Measurements from ENCODE around the gene PHF2.

The PHF2 gene

GRCh38 chr9:93697352-93698139, 121.2 kb downstream of the PHF2 start:
- TF ChIP-seq FOXM1 (IDR thresholded peaks at IDR 0.05; ENCODE audit: borderline replicate concordance) (no peak), TARDBP (IDR thresholded peaks at IDR 0.05) (no peak), ELF4 (IDR thresholded peaks at IDR 0.05) (no peak)
- ChIA-PET POLR2A (no interaction called here), CTCF (no interaction called here)
- peak; percentile 3 for DNase-seq (ENCODE audit: extremely low spot score)

GRCh38 chr9:93698140-93698908, 121.9 kb downstream of the PHF2 start:
- CTCF ChIA-PET, result no interaction called here
- POLR2A ChIA-PET, result no interaction called here
- DNase-seq (ENCODE audit: extremely low spot score), result no peak
- TF ChIP-seq ARNT (IDR thresholded peaks at IDR 0.05) (no peak), ELF4 (IDR thresholded peaks at IDR 0.05) (no peak), BHLHE40 (IDR thresholded peaks at IDR 0.05; ENCODE audit: borderline replicate concordance) (no peak), NFRKB (IDR thresholded peaks at IDR 0.05) (no peak), CTBP1 (IDR thresholded peaks at IDR 0.05; ENCODE audit: borderline replicate concordance) (no peak)

GRCh38 chr9:93699650-93700049, 123.3 kb downstream of the PHF2 start:
- ChIA-PET POLR2A (no interaction called here), CTCF (no interaction called here)
- no peak for TF ChIP-seq CTBP1 (IDR thresholded peaks at IDR 0.05; ENCODE audit: borderline replicate concordance)
- TF ChIP-seq ZNF384 (IDR thresholded peaks at IDR 0.05), result no peak
- no peak for TF ChIP-seq HDGF (IDR thresholded peaks at IDR 0.05; ENCODE audit: borderline replicate concordance)
- no peak for TF ChIP-seq FOXA1 (IDR thresholded peaks at IDR 0.05)
- TF ChIP-seq FOXM1 (IDR thresholded peaks at IDR 0.05; ENCODE audit: borderline replicate concordance), result no peak
- TF ChIP-seq ARNT (IDR thresholded peaks at IDR 0.05), result no peak
- TF ChIP-seq BHLHE40 (IDR thresholded peaks at IDR 0.05; ENCODE audit: borderline replicate concordance), result no peak
- no peak for DNase-seq (ENCODE audit: extremely low spot score)

- no peak for DNase-seq (ENCODE audit: extremely low spot score)
- TF ChIP-seq CTBP1 (IDR thresholded peaks at IDR 0.05; ENCODE audit: borderline replicate concordance) (no peak), ELF4 (IDR thresholded peaks at IDR 0.05) (no peak), FOXK2 (IDR thresholded peaks at IDR 0.05) (no peak), SP1 (IDR thresholded peaks at IDR 0.05) (no peak)
- POLR2A ChIA-PET, result no interaction called here
- CTCF ChIA-PET, result no interaction called here
Measured at GRCh38 chr9:93701494-93702218, 125.3 kb downstream of the PHF2 start.

GRCh38 chr9:93702261-93702660, 125.9 kb downstream of the PHF2 start:
- TF ChIP-seq NFRKB (IDR thresholded peaks at IDR 0.05) (no peak), HDGF (IDR thresholded peaks at IDR 0.05; ENCODE audit: borderline replicate concordance) (no peak), L3MBTL2 (conservative IDR thresholded peaks at IDR 0.05) (no peak), BHLHE40 (IDR thresholded peaks at IDR 0.05; ENCODE audit: borderline replicate concordance) (no peak), PKNOX1 (IDR thresholded peaks at IDR 0.05) (no peak), FOXM1 (IDR thresholded peaks at IDR 0.05; ENCODE audit: borderline replicate concordance) (no peak), LEF1 (IDR thresholded peaks at IDR 0.05; ENCODE audit: borderline replicate concordance) (no peak), FOXA1 (IDR thresholded peaks at IDR 0.05) (no peak), FOXK2 (IDR thresholded peaks at IDR 0.05) (no peak), ARNT (IDR thresholded peaks at IDR 0.05) (no peak), ELF4 (IDR thresholded peaks at IDR 0.05) (no peak), ZNF384 (IDR thresholded peaks at IDR 0.05) (no peak), SUZ12 (IDR thresholded peaks at IDR 0.05) (no peak), CTBP1 (IDR thresholded peaks at IDR 0.05; ENCODE audit: borderline replicate concordance) (no peak), SP1 (IDR thresholded peaks at IDR 0.05) (no peak), TARDBP (IDR thresholded peaks at IDR 0.05) (no peak)
- ChIA-PET CTCF (no interaction called here), POLR2A (no interaction called here)
- no peak for DNase-seq (ENCODE audit: extremely low spot score)

- no peak for TF ChIP-seq LEF1 (IDR thresholded peaks at IDR 0.05; ENCODE audit: borderline replicate concordance)
- TF ChIP-seq TARDBP (IDR thresholded peaks at IDR 0.05), result no peak
- no peak for TF ChIP-seq ARNT (IDR thresholded peaks at IDR 0.05)
- TF ChIP-seq BHLHE40 (IDR thresholded peaks at IDR 0.05; ENCODE audit: borderline replicate concordance), result no peak
- TF ChIP-seq SUZ12 (IDR thresholded peaks at IDR 0.05), result no peak
- no peak for TF ChIP-seq L3MBTL2 (conservative IDR thresholded peaks at IDR 0.05)
- TF ChIP-seq ELF4 (IDR thresholded peaks at IDR 0.05), result no peak
- no peak for TF ChIP-seq HDGF (IDR thresholded peaks at IDR 0.05; ENCODE audit: borderline replicate concordance)
- no peak for TF ChIP-seq SP1 (IDR thresholded peaks at IDR 0.05)
- no peak for TF ChIP-seq NFRKB (IDR thresholded peaks at IDR 0.05)
- no peak for TF ChIP-seq FOXA1 (IDR thresholded peaks at IDR 0.05)
- no peak for TF ChIP-seq CTBP1 (IDR thresholded peaks at IDR 0.05; ENCODE audit: borderline replicate concordance)
- no peak for TF ChIP-seq ZNF384 (IDR thresholded peaks at IDR 0.05)
- no peak for TF ChIP-seq FOXM1 (IDR thresholded peaks at IDR 0.05; ENCODE audit: borderline replicate concordance)
- no peak for TF ChIP-seq PKNOX1 (IDR thresholded peaks at IDR 0.05)
- CTCF ChIA-PET, result no interaction called here
- POLR2A ChIA-PET, result no interaction called here
Measured at GRCh38 chr9:93708289-93708986, 132.1 kb downstream of the PHF2 start.

More at GRCh38 chr9:93708289-93708986, 132.1 kb downstream of the PHF2 start:
- no peak for DNase-seq (ENCODE audit: extremely low spot score)

All from HEK293T (cell line).